Measurements from ENCODE around the gene TREX2. TPM values are rescaled to one million over a fixed set of nuclear protein-coding genes. Genes with fewer than 3 reads are reported as not detected.

The TREX2 gene
- total RNA-seq, 1 experiment from 2014 or later: 0.30 TPM

DNA sequence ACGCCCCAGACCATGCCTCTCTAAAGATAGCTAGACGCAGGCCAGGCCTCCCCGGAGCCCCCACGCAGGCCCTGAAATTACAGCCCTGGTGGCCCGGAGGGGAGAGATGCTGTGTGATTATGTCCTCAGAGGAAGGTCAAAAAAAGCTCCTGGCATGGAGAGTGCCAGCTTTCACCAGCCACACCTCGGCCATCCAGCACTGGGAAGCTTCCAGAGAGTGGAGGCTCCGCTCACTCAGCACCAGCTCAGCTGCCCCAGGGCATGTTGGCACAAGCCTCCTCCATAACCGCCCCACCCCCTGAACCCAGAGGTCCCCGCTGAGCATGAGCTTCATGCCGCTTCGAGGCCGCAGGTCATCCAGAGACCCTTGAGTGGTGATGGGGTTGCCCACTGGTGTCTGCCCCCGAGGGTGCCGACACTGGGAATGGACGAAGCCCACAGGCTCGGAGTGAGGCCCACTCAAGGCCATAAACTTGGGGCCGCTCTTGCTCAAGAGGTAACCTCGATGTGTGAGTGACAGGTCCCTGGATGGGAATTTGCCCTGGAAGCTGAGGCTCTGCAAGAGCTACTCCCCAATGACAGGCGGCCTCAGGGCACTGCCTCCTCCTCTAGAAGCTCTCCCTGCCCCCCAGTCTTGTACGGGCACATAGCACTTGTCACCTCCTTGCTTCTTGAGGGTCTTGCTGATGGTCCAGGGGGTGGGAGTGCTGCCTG is 44.5 kb upstream of the TREX2 start:
- no peak overlapping the region for H3K4me2 ChIP-seq (ENCODE audit: low read depth, low read length, poor library complexity, severe bottlenecking)
- H2AFZ ChIP-seq (ENCODE audit: low read length): no peak overlapping the region
- H3K9me2 ChIP-seq (replicated peaks; ENCODE audit: insufficient read depth, low read length): no peaks in the 10 kb centered on the region

DNA sequence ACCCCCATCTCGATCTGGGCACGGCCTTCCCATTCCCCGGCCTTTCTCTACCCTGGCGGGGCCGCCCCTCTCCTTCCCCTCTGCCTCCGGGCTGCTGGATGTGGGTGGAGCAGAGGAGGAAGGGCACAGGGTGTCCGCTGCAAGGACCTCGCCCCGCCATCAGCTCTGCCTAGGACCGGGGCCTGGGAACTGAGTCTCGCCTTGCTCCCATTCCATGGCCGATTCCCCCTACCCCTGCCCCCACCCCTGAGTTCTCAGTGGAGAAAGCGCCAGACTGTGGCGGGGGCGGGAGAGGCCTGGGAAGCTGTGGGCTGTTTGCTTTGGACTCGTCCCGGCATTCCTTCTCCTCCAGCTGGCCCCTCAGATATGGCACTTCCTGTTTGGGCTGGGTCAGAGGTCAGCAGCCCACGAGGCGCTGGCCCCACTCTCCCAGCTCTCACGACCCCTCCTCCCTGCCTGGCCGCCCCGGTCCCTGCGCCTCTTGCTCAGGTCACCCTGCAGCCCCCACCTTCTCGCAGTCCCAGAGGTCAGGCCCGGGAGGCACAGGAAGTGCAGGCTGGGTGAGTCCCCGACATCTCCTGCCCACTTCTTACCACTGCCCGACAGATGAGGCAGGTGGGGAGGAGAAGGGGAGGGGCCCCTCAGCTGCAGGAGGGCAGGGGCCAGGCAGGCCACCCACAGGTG is 42.5 kb upstream of the TREX2 start:
- Histone ChIP-seq H3K79me2 (ENCODE audit: low read length) (no peaks in the 10 kb centered on the region), H3K9me3 (ENCODE audit: low read length) (no peaks in the 10 kb centered on the region), H3K27me3 (ENCODE audit: low read length) (no peaks in the 10 kb centered on the region), H3K4me1 (ENCODE audit: low read length) (no peaks in the 10 kb centered on the region), H3K4me2 (ENCODE audit: low read depth, low read length, poor library complexity, severe bottlenecking) (no peak overlapping the region), H2AFZ (ENCODE audit: low read length) (no peak overlapping the region), H3K9ac (ENCODE audit: low read length) (no peak overlapping the region), H4K20me1 (ENCODE audit: insufficient read depth, low read depth, low read length) (no peaks in the 10 kb centered on the region), H3K27ac (ENCODE audit: low read length) (no peak overlapping the region), H3K9me2 (replicated peaks; ENCODE audit: insufficient read depth, low read length) (no peaks in the 10 kb centered on the region), H3K36me3 (ENCODE audit: insufficient read depth, low read length) (no peaks in the 10 kb centered on the region), H3K4me3 (ENCODE audit: low read length) (no peak overlapping the region)
- no peak for DNase-seq

More for the DNA sequence above, 44.5 kb upstream of the TREX2 start:
- Histone ChIP-seq H3K27ac (ENCODE audit: low read length) (no peak overlapping the region), H4K20me1 (ENCODE audit: insufficient read depth, low read depth, low read length) (no peaks in the 10 kb centered on the region), H3K27me3 (ENCODE audit: low read length) (no peaks in the 10 kb centered on the region), H3K36me3 (ENCODE audit: insufficient read depth, low read length) (no peaks in the 10 kb centered on the region), H3K4me1 (ENCODE audit: low read length) (no peaks in the 10 kb centered on the region), H3K79me2 (ENCODE audit: low read length) (no peaks in the 10 kb centered on the region), H3K9ac (ENCODE audit: low read length) (no peak overlapping the region), H3K4me3 (ENCODE audit: low read length) (no peak overlapping the region), H3K9me3 (ENCODE audit: low read length) (no peaks in the 10 kb centered on the region)
- DNase-seq: no peak

DNA sequence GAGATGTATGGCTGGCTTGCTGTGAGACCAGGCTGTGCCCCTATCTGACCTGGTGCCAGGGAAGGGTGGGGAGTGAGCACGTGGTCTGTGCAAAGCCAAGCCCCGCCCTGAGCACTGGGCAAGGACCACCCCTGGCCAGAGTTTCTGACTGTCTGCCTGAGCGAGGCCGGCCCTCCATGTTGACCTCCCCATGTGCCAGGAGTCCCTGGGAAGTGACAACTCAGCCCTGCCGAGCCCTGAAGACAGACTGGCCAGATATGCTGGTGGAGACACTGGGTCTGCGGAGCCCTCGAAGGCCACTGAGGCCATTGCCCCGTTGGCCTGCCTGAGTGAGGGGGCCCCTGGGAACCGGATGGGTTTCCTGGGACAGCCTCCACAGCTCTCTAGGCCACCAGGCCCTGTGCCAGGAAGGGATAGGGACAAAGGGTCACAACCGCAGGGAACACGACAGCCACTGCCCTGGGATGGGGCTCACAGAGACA is 41.8 kb upstream of the TREX2 start:
- Histone ChIP-seq H3K27me3 (ENCODE audit: low read length) (no peaks in the 10 kb centered on the region), H4K20me1 (ENCODE audit: insufficient read depth, low read depth, low read length) (no peaks in the 10 kb centered on the region), H3K36me3 (ENCODE audit: insufficient read depth, low read length) (no peaks in the 10 kb centered on the region), H3K4me2 (ENCODE audit: low read depth, low read length, poor library complexity, severe bottlenecking) (no peak overlapping the region), H3K4me3 (ENCODE audit: low read length) (no peak overlapping the region), H2AFZ (ENCODE audit: low read length) (no peak overlapping the region), H3K9me3 (ENCODE audit: low read length) (no peaks in the 10 kb centered on the region), H3K4me1 (ENCODE audit: low read length) (no peaks in the 10 kb centered on the region), H3K9ac (ENCODE audit: low read length) (no peak overlapping the region), H3K79me2 (ENCODE audit: low read length) (no peaks in the 10 kb centered on the region), H3K9me2 (replicated peaks; ENCODE audit: insufficient read depth, low read length) (no peaks in the 10 kb centered on the region), H3K27ac (ENCODE audit: low read length) (no peak overlapping the region)
- DNase-seq: no peak

DNA sequence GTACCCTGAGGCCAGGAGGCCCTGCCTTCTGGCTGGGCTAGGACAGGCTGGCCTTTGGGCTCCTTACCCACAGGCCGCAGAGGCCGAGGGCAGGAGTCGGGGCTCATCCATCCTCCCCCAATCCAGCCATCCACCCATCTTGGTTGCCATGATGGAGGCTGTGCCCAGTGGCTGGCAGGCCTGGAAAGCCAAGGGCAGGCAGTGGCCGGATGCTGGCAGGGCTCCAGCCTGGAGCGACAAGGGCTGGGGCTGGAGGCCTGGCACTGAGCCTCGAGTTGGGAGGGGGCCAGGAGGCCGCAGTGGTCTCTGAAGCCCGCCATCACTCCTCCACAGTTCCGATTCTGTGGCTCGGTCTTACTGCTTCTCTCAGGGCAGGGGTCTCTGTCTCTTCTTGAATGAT is 40.3 kb upstream of the TREX2 start:
- Histone ChIP-seq H3K79me2 (ENCODE audit: low read length) (no peaks in the 10 kb centered on the region), H3K36me3 (ENCODE audit: insufficient read depth, low read length) (no peaks in the 10 kb centered on the region), H3K27ac (ENCODE audit: low read length) (no peak overlapping the region), H3K4me2 (ENCODE audit: low read depth, low read length, poor library complexity, severe bottlenecking) (no peak overlapping the region), H4K20me1 (ENCODE audit: insufficient read depth, low read depth, low read length) (no peaks in the 10 kb centered on the region), H3K9ac (ENCODE audit: low read length) (no peak overlapping the region), H3K4me3 (ENCODE audit: low read length) (no peak overlapping the region), H3K4me1 (ENCODE audit: low read length) (no peaks in the 10 kb centered on the region), H3K9me3 (ENCODE audit: low read length) (no peaks in the 10 kb centered on the region), H3K27me3 (ENCODE audit: low read length) (no peaks in the 10 kb centered on the region), H3K9me2 (replicated peaks; ENCODE audit: insufficient read depth, low read length) (no peaks in the 10 kb centered on the region), H2AFZ (ENCODE audit: low read length) (no peak overlapping the region)
- no peak for DNase-seq

GRCh38 chrX:153485396-153486080 is 39.7 kb upstream of the TREX2 start:
- DNase-seq: no peak
- Histone ChIP-seq H3K27me3 (ENCODE audit: low read length) (no peaks in the 10 kb centered on the region), H3K9ac (ENCODE audit: low read length) (no peak overlapping the region), H3K9me3 (ENCODE audit: low read length) (no peaks in the 10 kb centered on the region), H3K9me2 (replicated peaks; ENCODE audit: insufficient read depth, low read length) (no peaks in the 10 kb centered on the region), H3K4me2 (ENCODE audit: low read depth, low read length, poor library complexity, severe bottlenecking) (no peak overlapping the region), H3K4me1 (ENCODE audit: low read length) (no peaks in the 10 kb centered on the region), H2AFZ (ENCODE audit: low read length) (no peak overlapping the region), H3K79me2 (ENCODE audit: low read length) (no peaks in the 10 kb centered on the region), H3K4me3 (ENCODE audit: low read length) (no peak overlapping the region), H3K27ac (ENCODE audit: low read length) (no peak overlapping the region), H4K20me1 (ENCODE audit: insufficient read depth, low read depth, low read length) (no peaks in the 10 kb centered on the region), H3K36me3 (ENCODE audit: insufficient read depth, low read length) (no peaks in the 10 kb centered on the region)

DNA sequence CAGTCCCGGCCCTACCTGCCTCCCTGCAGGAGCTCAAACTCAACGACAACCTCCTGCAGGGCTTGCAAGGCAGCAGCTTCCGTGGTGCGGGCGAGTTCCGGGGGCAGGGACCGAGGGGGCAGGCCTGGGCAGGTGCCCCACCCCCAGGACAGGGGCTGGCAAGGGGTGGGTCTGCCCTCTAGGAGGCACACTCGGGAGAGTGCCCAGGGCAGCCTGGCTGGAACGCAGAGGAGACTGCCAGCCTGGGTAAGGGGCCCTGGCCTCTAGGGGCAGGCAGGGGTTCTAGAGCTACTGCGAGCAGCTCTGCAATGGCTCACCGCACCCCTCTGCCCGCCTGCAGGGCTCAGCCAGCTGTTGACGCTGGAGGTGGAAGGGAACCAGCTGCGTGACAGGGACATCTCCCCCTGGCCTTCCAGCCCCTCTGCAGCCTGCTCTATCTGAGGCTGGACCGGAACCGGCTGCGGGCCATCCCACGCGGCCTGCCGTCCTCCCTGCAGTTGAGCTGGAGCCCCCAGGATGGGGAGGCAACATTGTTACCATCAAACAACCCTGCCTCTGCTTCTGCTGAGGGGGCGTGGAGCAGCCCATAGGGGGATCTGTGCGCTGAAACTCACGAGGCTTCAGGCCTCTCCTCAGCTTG is 36.6 kb upstream of the TREX2 start:
- H3K4me3 ChIP-seq (ENCODE audit: low read length): no peak overlapping the region
- DNase-seq: no peak
- H3K4me2 ChIP-seq (ENCODE audit: low read depth, low read length, poor library complexity, severe bottlenecking): no peak overlapping the region
- no peak overlapping the region for H3K9ac ChIP-seq (ENCODE audit: low read length)
- H3K27ac ChIP-seq (ENCODE audit: low read length): no peak overlapping the region
- no peaks in the 10 kb centered on the region for H3K79me2 ChIP-seq (ENCODE audit: low read length)
- H3K27me3 ChIP-seq (ENCODE audit: low read length): no peaks in the 10 kb centered on the region
- H3K9me3 ChIP-seq (ENCODE audit: low read length): no peaks in the 10 kb centered on the region
- no peaks in the 10 kb centered on the region for H4K20me1 ChIP-seq (ENCODE audit: insufficient read depth, low read depth, low read length)
- no peaks in the 10 kb centered on the region for H3K4me1 ChIP-seq (ENCODE audit: low read length)
- no peaks in the 10 kb centered on the region for H3K36me3 ChIP-seq (ENCODE audit: insufficient read depth, low read length)
- no peaks in the 10 kb centered on the region for H3K9me2 ChIP-seq (replicated peaks; ENCODE audit: insufficient read depth, low read length)
- no peak overlapping the region for H2AFZ ChIP-seq (ENCODE audit: low read length)

DNA sequence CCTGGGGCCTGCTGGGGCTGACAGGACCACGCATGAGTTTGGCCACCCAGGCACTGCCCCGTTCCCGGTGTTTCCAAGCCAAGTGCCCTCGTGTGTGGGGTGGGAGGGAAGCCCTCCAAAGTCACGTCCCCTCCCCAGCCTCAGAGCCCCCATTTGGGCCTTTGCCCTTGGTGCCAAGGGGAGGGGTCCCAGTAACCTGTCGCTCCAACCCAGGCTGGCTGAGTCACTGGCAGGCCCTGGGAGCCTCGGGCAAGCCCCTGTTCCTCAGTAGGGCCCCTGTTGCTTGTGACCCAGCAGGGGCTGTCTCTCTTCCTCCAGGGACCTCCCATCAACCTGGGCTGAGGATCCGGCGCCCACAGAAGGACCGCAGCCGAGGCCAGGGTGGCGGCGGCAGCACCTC is 35.2 kb upstream of the TREX2 start:
- Histone ChIP-seq H3K4me2 (ENCODE audit: low read depth, low read length, poor library complexity, severe bottlenecking) (no peak overlapping the region), H2AFZ (ENCODE audit: low read length) (no peak overlapping the region), H3K79me2 (ENCODE audit: low read length) (no peaks in the 10 kb centered on the region), H3K4me1 (ENCODE audit: low read length) (no peaks in the 10 kb centered on the region), H3K9me2 (replicated peaks; ENCODE audit: insufficient read depth, low read length) (no peaks in the 10 kb centered on the region), H3K27ac (ENCODE audit: low read length) (no peak overlapping the region), H3K36me3 (ENCODE audit: insufficient read depth, low read length) (no peaks in the 10 kb centered on the region), H3K9me3 (ENCODE audit: low read length) (no peaks in the 10 kb centered on the region), H3K4me3 (ENCODE audit: low read length) (no peak overlapping the region), H3K9ac (ENCODE audit: low read length) (no peak overlapping the region), H4K20me1 (ENCODE audit: insufficient read depth, low read depth, low read length) (no peaks in the 10 kb centered on the region), H3K27me3 (ENCODE audit: low read length) (no peaks in the 10 kb centered on the region)
- DNase-seq: no peak

DNA sequence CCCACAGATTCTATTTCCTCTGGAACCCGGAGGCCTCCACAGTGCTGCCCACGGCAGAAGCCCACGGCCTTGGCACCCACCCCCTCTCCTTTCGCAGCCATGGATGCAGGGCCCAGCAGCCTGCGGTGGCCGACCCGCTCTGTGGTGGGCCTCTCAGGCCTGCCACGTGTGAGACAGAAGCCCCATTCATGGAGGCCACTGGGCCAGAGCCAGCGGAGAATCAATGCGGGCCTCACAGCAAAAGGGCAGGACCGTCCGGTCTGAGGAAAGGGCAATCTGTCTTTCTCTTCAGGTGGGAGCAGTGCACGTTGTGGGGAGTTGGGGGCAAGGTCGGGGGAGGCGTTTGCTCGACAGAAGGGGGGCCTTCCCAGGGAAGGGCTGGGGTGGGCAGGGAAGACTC is 32.9 kb upstream of the TREX2 start:
- H3K9me3 ChIP-seq (ENCODE audit: low read length): no peaks in the 10 kb centered on the region
- H3K9ac ChIP-seq (ENCODE audit: low read length): no peak overlapping the region
- H3K4me2 ChIP-seq (ENCODE audit: low read depth, low read length, poor library complexity, severe bottlenecking): no peak overlapping the region
- no peaks in the 10 kb centered on the region for H3K4me1 ChIP-seq (ENCODE audit: low read length)
- H3K27me3 ChIP-seq (ENCODE audit: low read length): no peaks in the 10 kb centered on the region
- H4K20me1 ChIP-seq (ENCODE audit: insufficient read depth, low read depth, low read length): no peaks in the 10 kb centered on the region
- H3K4me3 ChIP-seq (ENCODE audit: low read length): no peak overlapping the region
- DNase-seq: no peak
- no peaks in the 10 kb centered on the region for H3K9me2 ChIP-seq (replicated peaks; ENCODE audit: insufficient read depth, low read length)
- no peak overlapping the region for H3K27ac ChIP-seq (ENCODE audit: low read length)
- no peaks in the 10 kb centered on the region for H3K36me3 ChIP-seq (ENCODE audit: insufficient read depth, low read length)
- H2AFZ ChIP-seq (ENCODE audit: low read length): no peak overlapping the region
- H3K79me2 ChIP-seq (ENCODE audit: low read length): no peaks in the 10 kb centered on the region
